ENCODE data around the gene AEN. TPM values are rescaled to one million over a fixed set of nuclear protein-coding genes. Genes with fewer than 3 reads are reported as not detected.

The AEN gene
- total RNA-seq, 4 donors from 2014 or later = 7.6 to 60.2 (median 25.2) TPM

- DNase-seq (ENCODE audit: low spot score) = no peak
- ATAC-seq (ENCODE audit: low FRiP score) = no peak
These were observed 33.4 kb downstream of the AEN start for GRCh38 chr15:88654430-88655102.

GRCh38 chr15:88655103-88655553, 34.0 kb downstream of the AEN start:
- no peak for ATAC-seq (ENCODE audit: low FRiP score)
- no peak for DNase-seq (ENCODE audit: low spot score)
- TF ChIP-seq CTCF (IDR thresholded peaks at IDR 0.05) = no peak

More at GRCh38 chr15:88654430-88655102, 33.4 kb downstream of the AEN start:
- no peak for TF ChIP-seq CTCF (IDR thresholded peaks at IDR 0.05)

GRCh38 chr15:88655800-88656488, 34.8 kb downstream of the AEN start:
- no peak for DNase-seq (ENCODE audit: low spot score)
- no peak for TF ChIP-seq CTCF (IDR thresholded peaks at IDR 0.05)
- no peak for ATAC-seq (ENCODE audit: low FRiP score)

- no peak for TF ChIP-seq CTCF (IDR thresholded peaks at IDR 0.05)
- ATAC-seq (ENCODE audit: low FRiP score) (no peak), DNase-seq (ENCODE audit: low spot score) (no peak)
These were observed 35.7 kb downstream of the AEN start for GRCh38 chr15:88656760-88657221.

- ATAC-seq (ENCODE audit: low FRiP score) (no peak), DNase-seq (ENCODE audit: low spot score) (no peak)
- no peak for TF ChIP-seq CTCF (IDR thresholded peaks at IDR 0.05)
These were observed 36.4 kb downstream of the AEN start for GRCh38 chr15:88657326-88658069.

- no peak for TF ChIP-seq CTCF (IDR thresholded peaks at IDR 0.05)
- DNase-seq (ENCODE audit: low spot score) = no peak
- ATAC-seq (ENCODE audit: low FRiP score) = no peak
These were observed 37.2 kb downstream of the AEN start for GRCh38 chr15:88658070-88658965.

Data from omental fat pad (tissue), 4 donors.